NOMO-1 treated with dmso at 0.1 percent for 144 hours (cell line): ENCODE data around the gene FAF1.
"Not testable (repeated sequence)": the region's sequence is repeated elsewhere in the genome, so short reads cannot be mapped to it uniquely, and the experiment has no call there.

Experiments used
- DNase-seq: peaks from one replicate; lab custom pipeline; 2025; ENCODE audit not compliant: unreplicated experiment; lab: John Stamatoyannopoulos, UW

Gene FAF1

DNA sequence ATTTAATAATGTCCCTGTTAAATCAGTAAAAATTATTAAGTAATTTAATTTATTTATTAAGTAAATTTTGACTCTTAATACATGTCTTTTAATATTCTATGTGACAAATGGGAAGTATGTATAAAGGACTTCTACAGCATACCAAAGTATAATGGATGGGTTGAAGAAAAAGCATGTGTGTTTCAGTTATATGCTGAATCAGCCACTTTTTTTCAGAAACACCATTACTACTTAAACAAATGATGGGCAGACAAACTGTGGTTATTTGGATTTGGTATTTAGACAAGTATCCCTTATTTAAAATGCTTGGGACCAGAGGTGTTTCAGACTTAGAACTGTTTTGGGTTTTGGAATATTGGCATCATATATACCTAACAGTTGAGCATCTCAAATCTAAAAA, 360.5 kb downstream of the FAF1 start:
- no peak for DNase-seq

GRCh38 chr1:50595874-50596273, 364.2 kb downstream of the FAF1 start:
- DNase-seq: no peak

GRCh38 chr1:50593515-50593914, 366.6 kb downstream of the FAF1 start:
- DNase-seq: no peak

GRCh38 chr1:50591598-50591997, 368.5 kb downstream of the FAF1 start:
- no peak for DNase-seq

DNA sequence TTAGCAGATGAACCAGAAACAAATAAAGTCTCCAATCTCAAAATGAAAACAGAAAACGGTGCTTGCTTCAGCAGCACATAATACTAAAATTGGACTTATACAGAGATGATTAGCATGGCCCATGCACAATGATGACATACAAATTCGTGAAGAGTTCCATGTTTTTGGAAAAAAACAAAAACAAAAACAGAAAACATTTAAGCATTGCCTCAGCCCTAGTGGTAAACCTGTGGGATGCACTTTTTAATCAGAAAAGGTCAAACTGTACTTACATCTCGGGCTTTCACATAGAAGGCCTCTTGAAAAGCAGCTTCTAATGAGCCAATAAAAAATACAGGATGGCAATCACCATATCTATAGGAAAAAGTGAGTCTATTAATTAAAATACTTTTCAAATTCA, 377.7 kb downstream of the FAF1 start:
- no peak for DNase-seq

DNA sequence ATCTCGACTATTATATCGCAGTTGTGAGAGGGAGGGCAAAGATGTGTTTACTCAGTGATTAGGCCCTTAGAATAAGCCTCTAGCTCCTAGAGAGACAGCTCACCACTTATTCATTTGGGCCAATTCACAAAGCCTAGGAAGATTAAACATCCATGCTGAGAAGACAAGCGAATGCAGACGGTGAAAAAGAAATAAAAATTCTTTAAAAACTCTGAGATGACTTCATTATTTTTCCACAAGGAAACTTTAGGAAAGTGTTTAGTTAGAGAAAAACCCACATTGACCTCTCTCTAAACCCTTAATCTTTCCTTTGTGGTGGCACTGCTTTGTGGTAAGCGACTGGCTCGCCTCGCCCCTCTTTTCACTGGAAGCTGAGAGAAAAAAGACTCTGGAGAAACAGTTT, 390.0 kb downstream of the FAF1 start:
- no peak for DNase-seq

DNA sequence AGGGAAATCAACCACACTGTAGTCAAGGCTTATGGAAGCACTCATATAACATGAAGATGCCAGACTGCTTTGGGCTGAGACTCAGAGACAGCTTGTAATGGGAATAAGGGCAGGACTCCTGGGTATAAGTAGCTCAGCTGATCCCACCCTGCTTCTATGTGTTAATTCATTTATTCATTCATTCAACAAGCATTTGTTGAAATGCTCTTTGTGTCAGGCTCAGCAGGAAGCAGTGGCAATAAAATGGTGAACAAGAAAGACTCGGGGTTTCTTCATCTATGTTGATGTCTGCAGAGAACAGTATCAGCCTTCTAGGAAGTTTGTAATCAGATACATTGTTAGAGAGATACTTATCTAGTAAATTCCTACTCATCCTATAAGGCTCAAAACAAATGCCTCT, 391.3 kb downstream of the FAF1 start:
- DNase-seq: no peak

DNA sequence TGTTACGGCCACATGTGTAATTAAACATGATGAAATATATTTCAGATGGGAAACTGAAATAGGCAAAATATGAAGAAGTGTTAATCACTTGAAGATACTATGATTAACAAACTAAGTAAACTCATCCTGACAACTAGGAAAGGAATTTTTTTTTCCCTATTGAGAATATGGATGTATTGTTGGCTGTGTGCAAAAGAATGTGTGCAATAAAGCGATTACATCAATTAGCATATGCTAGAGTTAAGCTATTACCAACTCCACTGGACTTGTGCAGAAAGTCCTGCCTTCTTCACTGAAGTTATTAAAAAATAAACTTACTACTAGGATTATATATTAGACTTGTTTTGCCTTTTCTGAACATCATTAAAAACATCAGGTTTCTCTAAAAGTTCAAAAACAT, 393.7 kb downstream of the FAF1 start:
- no peak for DNase-seq

DNA sequence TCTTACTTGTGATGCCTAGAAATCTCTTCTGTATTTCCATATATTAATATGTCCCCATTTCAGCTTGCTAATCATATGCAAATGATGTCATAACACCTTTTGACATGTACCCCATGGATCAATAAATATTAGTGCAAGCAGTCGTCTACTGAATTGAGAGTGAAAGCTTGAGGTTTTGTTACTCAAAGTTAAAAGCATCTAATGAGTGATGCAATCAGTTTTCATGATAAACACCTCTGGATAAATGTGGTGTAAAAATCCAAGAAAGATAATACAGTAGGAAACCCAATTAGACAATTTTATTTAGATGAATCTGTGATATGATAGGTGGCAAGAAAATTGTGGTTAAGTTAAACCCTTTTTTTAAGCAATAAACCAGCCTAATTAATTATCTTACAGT, 395.6 kb downstream of the FAF1 start:
- DNase-seq: no peak

DNA sequence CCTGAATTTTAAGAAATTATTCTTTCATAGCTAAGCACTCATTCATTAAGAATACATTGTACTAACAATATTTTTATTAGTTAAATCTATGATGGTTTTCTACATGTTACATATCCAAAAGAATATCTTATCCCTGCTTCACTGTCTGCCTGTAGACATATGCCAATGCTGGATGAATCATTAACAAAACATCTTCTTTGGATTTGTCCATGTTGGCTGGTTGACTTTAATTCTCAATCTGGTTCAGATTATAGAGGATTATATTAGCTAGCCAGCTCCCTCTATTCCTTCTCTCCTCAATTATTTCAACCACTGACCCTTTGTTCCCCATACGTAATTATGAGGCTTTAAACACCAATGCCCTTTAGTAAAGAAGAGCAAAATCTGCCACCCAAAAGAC, 398.0 kb downstream of the FAF1 start:
- no peak for DNase-seq

DNA sequence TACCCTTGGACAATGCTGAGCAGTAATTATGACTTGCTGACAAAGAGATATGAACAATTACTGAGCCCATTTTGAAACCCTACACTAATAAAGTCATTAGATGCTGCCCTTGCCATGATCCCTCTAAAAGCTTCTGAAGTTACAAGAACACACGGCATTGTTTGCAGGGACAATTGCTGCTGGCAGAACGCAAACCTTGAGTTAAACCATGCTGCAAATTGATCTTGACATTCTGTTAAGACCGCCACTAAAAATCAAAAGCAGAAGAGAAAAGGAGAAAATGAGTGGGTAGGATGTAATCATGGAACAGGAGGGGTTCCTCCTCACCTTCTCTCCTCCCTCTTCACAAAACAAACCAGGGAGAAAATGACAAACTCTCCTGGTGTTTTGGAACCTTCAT, 400.6 kb downstream of the FAF1 start:
- DNase-seq: no peak

- no peak for DNase-seq
Observed at GRCh38 chr1:50553921-50554320, 406.1 kb downstream of the FAF1 start.

GRCh38 chr1:50548243-50548642, 411.8 kb downstream of the FAF1 start:
- no peak for DNase-seq

DNA sequence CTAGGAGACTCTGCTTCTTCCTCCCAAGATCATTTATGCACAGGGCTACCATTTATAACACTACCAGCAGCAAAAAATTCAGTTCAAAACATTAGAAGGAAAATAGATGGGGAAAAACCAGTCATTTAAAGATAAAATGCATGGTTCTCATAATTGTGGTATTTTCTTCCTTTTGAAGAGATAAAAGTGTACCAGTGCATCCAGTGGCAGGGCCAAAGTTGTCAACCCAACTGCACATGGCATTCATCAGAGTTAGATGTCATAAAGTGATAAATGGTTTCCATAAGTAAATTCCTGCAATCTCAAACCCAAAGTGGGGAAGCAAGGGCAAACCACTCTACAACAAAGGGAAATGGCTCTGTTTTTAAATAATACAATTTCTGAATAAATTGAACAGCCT, 417.7 kb downstream of the FAF1 start:
- no peak for DNase-seq

DNA sequence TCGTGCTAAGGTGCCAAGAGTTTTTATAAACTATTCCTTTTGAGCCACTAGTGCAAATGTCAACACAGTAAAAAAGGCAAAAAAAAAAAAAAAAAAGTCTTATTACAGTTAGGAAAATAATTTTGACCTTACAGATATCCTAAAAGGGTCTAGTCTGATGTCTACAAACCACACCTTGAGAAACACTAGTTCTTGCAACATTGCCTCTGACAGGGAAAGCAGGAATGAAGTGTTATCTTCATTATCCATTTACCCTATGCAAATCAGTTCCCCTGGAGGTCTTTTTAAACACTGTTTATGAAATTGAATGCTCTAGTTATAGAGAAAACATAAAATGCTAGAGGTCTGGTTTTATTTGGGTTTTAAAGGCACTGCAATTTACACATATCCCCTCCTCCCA, 421.6 kb downstream of the FAF1 start:
- DNase-seq: no peak

DNA sequence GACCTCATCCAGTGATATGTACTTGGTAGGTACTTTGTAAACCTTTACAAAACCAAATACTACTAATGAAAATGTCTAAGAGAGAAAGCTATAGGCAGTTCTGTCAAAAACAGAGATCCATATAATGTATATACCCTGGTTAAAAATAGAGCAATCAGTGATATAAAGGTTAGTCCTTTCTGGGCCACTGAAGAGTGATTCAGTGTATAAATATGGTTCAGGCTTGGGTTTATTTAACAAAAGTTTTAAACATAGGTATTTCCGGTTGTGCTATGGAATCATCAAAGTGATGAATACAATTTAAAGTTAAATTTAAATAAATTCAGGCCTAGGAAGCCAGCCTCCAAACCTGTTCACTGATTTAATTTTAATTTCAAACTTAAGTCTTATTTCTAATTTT, 428.5 kb downstream of the FAF1 start:
- DNase-seq: no peak

DNA sequence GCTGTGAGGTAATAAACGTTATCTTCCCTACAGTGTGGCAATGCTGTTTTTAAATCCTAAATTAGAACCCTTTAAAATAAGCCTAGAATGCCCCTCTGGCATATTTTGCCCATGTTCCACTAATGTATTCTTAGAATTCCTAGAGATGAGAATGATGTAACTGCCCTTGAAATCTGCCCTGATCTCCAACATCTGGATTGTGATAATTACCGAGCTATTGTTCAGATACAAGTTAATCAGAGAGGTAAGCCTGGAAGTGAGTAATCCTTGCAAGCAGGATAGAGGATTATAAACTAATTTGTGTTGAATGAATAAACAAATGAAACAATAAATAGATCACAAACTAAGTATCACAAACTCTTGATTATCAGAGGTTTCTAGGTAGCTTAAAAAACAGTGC, 429.0 kb downstream of the FAF1 start:
- DNase-seq: no peak

DNA sequence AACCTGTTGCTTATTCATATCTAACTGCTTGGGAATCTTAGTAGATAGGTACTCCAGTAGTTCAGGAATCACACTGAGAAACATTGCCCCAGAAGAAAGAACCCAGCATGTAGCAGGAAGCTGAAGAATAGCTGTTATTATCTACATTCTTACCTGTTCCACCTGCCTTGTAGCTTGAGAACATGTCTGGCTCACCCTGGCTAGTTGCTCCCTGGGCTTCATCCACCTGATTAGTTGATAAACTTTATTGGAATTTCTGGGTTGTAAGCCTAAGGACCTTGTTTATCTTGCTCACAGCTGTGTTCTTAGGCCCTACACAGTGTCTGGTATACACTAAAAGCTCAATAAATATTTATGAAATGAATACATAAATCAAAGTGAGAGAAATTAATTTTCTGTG, 430.6 kb downstream of the FAF1 start:
- DNase-seq: no peak

DNA sequence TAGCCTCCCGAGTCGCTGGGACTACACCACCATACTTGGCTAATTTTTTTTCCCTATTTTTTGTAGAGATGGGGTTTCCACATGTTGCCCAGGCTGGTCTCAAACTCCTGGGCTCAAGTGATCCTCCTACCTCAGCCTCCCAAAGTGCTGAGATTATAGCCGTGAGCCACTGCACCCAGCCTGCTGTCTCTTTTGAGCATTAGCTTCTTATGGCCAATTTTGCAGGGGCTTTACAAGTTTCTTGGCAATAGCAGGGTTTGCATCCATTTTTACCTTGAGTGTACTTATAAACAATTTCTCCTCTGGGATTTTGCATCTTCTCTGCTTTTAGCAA, 432.1 kb downstream of the FAF1 start:
- DNase-seq: not testable (repeated sequence)

DNA sequence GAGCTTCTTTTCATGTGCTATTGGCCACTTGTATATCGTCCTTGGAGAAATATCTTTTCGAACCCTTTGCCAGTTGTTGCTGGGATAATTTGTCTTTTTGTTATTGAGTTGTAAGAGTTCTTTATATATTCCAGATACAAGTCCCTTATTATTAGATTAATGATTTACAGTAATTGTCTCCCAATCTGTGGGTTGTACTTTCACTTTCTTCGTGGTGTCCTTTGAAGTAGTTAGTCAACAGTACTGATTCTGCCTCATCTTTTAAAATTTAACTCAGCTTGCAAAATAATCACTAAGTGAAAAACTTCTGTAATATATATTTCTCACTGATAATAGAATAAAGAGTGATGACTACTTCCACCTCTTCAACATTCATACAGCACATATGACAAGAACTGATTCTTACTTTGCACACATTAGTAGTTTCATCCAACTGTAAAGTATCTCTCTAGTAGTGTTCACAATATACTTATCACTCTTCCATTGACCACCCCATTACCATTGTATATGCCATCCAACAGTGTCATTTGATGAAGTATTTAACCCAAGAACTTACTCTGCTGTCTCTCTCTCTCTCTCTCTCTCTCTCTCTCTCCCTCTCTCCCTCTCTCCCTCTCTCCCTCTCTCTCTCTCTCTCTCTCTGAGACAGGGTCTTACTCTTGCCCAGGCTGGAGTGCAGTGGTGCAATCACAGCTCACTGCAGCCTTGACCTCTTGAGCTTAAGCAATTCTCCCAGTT, 432.6 kb downstream of the FAF1 start:
- no peak for DNase-seq

DNA sequence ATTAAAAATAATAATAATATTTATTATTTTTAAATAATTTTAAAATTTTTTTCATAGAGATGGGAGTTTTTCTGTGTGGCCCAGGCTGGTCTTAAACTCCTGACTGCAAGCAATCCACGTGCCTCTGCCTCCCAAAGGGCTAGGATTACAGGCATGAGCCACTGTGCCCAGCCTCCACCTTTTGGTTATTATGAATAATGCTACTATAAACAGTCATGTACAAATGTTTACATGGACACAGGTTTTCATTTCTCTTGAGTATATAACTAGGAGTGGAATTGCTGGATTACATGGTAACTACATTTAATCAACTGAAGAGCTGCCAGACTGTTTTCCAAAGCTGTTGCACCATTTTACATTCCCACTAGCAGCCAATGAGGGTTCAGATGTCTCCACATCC, 433.6 kb downstream of the FAF1 start:
- DNase-seq: no peak

DNA sequence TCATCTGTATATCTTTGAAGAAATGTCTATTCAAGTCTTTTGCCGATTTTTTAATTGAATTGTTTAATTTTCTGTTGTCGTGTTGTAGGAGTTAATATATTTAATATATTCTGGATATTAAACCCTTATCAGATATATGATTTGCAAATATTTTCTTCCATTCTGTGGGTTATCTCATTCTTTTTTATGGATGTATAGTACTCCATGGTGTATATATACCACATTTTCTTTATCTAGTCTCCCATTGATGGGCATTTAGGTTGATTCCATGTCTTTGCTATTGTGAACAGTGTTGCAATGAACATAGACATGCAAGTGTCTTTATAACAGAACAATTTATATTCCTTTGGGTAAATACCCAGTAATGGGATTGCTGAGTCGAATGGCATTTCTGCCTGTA, 436.5 kb downstream of the FAF1 start:
- no peak for DNase-seq

DNA sequence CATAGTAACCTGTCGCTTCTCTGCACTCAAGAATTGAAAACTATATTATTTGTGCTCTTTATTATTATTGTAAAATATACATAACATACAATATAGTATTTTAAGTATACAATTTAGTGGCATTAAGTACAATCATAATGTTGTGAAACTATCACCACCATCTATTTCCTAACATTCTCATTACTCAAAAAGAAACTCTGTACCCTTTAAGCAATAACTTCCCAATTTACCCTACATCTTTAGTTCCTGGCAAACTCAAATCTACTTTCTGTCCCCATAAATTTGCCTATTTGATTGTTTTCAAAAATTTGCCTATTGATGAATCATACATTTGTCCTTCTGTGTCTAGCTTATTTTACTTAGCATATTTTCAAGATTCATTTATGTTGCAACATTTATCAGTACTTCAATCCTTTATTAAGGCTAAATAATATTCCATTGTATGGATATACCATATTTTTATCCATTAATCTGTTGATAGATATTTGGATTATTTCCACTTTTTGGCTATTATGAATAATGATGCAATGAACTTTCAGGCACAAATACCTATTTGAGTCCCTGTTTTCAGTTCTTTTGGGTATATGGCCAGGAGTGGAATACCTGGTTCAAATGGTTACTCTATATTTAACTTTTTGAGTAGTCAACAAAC, 437.2 kb downstream of the FAF1 start:
- DNase-seq: no peak
